GM18507 (cell line): ENCODE data around the gene ISCA2.

Experiments used
- DNase-seq: peaks from one replicate; pipeline ENCODE4 v3.0.0; 2011; ENCODE audit warnings: low read depth; ENCODE audit not compliant: insufficient read length; ENCODE audit errors: extremely low spot score
- FAIRE-seq: peaks from 2 replicates; lab custom pipeline; 2011; peaks lifted over from hg19 to GRCh38; lab: Jason Lieb, UNC

Gene ISCA2

GRCh38 chr14:74478996-74479635 lies 14.4 kb upstream of the ISCA2 start:
- FAIRE-seq: peak; percentile 9
- DNase-seq: no peak

GRCh38 chr14:74480046-74480445 lies 13.5 kb upstream of the ISCA2 start:
- no peak for FAIRE-seq

GRCh38 chr14:74482571-74482970 lies 11.0 kb upstream of the ISCA2 start:
- DNase-seq (no peak), FAIRE-seq (no peak)

More at GRCh38 chr14:74480046-74480445, 13.5 kb upstream of the ISCA2 start:
- DNase-seq: no peak

- DNase-seq (no peak), FAIRE-seq (no peak)
These were observed 10.2 kb upstream of the ISCA2 start for GRCh38 chr14:74483321-74483720.

DNA sequence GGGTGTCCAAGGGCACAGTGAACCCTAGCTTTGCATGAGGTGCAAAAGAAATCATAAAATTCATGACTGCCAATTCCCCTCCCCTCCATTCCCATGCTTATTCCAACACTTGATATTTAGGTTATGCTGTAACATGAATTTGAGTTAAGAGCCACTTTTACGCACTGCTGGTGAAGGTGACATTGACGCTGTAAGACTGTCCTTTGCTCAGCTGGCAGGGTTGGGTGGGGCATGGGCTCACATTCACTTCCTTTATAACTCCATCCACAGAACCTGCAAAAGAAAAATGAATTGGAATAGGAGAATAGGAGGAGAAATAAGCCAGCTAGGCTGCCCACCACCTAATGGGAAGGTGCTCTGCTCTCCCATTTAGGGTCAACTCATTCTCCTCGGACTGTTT lies 7.4 kb upstream of the ISCA2 start:
- no peak for FAIRE-seq

DNA sequence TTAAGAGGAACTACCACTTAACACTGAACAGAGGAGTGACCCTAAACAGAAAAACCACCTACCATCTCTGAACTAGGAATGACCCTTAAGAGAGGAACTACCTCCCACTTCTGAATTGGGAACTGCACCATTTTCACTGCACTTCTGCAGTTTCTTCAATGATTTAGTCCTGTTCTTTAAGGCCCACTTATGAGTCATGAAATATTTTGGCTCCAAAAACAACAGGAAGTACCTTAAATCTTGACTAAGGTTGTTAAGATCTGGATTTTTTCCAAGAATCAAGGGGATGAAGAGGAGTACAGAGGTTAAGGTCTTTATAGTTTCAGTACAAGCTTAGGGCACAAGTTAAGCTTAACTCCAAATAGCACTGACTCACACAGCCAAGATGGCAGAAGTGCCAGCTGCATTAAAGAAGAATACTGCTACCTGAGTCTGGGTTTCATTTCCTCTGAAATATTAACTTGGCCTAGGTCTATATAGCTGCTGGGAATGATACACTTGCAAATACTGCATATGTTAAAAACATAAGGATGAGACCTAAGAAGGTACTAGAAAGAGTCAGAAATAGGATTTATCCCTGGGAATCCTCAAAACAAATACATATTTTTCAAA lies 4.7 kb upstream of the ISCA2 start:
- FAIRE-seq (no peak), DNase-seq (no peak)

More for the DNA sequence above, 7.4 kb upstream of the ISCA2 start:
- DNase-seq: no peak

GRCh38 chr14:74490486-74490885 lies 3.1 kb upstream of the ISCA2 start:
- FAIRE-seq (no peak), DNase-seq (no peak)

GRCh38 chr14:74491956-74492775 lies 1.4 kb upstream of the ISCA2 start:
- DNase-seq (no peak), FAIRE-seq (peak; percentile 78)

DNA sequence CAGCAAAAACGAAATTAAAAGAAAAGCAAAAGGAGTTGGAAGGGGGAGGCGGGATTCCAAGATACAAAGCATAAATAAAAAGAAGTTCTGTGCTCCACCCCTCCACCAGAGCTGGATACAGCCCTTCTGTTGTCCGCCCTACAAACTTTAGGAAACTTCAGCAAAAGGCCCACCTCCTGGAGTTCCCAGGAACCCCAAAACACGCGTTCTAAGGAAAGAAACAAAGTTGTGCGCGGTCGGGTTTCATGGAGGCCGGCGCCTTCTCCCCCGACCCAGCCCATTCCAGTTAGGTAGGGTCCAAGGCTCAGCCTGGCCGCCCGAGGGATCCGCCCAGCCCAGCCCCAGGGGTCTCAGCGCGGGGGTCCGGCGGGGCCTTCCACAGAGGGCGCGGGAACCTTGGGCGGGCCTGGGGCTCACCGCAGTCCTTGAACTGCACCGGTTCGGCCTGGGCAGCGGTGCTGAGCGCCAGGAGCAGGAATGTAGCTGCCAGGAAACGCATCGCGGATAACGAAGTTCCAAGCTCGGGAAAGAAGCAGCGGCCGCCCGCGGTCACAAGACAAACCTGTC lies 706 bp upstream of the ISCA2 start, which contains the start of gene NPC2:
Gene NPC2 (minus strand): TSS at position 530 of the 567 bp plus-strand sequence. CDS start 31 bp downstream, at position 499.
- FAIRE-seq (no peak), DNase-seq (no peak)

GRCh38 chr14:74495356-74495755 lies 1.8 kb downstream of the ISCA2 start:
- FAIRE-seq: no peak

GRCh38 chr14:74500417-74501134 lies 7.0 kb downstream of the ISCA2 start:
- FAIRE-seq (no peak), DNase-seq (no peak)

More at GRCh38 chr14:74495356-74495755, 1.8 kb downstream of the ISCA2 start:
- no peak for DNase-seq

DNA sequence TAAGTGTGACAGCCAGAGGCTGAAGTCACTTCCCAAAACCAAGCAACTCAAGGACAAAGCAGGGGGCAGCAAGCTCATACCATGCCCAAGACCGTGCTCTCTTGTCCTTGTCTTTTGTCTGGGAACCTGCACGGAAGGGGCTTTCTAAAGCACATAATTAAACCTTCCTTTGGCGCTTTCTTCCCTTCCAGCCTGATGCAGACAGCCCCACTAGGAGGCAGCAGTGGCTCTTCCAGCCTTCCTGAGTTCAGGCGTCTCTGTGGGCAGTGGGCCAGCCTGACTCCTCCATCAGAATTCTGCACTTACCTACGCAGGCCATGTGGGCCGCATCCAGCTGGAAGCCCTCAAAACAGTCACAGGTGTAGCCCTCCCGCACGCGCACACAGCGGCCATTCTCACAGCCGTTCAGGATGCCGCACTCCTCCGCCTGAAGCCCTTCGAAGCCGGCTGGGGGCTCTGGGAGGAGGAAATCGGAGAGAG lies 7.6 kb downstream of the ISCA2 start:
- FAIRE-seq (no peak), DNase-seq (no peak)

- FAIRE-seq (no peak), DNase-seq (no peak)
These were observed 8.1 kb downstream of the ISCA2 start for GRCh38 chr14:74501691-74502090.

GRCh38 chr14:74502236-74503019 lies 8.9 kb downstream of the ISCA2 start:
- DNase-seq (no peak), FAIRE-seq (peak; percentile 75)

- DNase-seq (no peak), FAIRE-seq (no peak)
These were observed 9.8 kb downstream of the ISCA2 start for GRCh38 chr14:74503291-74503937.

DNA sequence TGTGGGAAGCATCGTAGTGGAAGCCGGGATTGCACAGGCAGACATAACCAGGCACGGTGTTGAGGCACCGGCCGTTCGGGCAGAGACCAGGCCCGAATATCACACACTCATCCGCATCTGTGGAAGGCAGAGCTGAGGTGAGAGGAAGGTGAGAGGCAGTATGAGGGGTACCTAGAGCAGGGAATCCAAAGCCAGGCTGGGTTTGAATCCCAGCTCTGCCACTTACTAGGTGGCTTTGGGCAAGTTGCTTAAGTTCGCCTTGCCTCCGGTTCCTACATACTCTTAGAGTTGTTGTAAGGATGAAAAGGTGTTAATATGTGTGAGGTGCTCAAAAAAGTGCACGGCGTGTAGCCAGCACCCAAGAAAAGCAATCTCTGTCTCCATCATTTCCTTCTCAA lies 10.4 kb downstream of the ISCA2 start:
- FAIRE-seq: no peak
- DNase-seq: no peak

DNA sequence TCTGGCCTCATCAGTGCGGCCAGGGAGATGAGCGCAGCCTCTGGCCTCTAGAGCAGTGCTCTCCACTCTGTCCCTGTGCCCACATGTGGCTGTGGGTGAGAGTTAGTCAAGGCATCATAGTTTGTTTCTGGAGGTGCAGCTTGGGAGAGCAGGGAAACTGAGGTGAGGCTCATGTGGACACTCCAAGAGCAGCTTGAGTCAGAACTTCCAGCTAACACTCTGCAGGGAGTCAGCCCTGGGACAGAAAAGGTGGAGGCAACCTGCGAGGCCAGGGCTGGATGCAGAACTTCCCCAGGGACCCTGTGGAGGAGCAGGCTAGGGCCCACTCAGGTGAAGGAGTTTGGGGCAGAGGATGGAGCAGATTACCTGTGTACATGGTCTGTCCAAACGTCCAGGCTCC lies 10.8 kb downstream of the ISCA2 start:
- DNase-seq (no peak), FAIRE-seq (no peak)
